Progenitor cell of endocrine pancreas (in vitro differentiated cells): ENCODE measurements around the gene SDF4. TPM values are rescaled to one million over a fixed set of nuclear protein-coding genes. Genes with fewer than 3 reads are reported as not detected.

Experiments used
- DNase-seq: peaks from one replicate; pipeline ENCODE4 v3.0.0; 2021; ENCODE audit warnings: low spot score; ENCODE audit not compliant: unreplicated experiment
- H3K27ac Mint-ChIP-seq: 2 replicates; pipeline ENCODE4 v1.8.0; 2021; ENCODE audit warnings: mild to moderate bottlenecking, moderate library complexity, mixed read lengths
- H3K27me3 Mint-ChIP-seq: 2 replicates; pipeline ENCODE4 v1.8.0; 2021; ENCODE audit warnings: mixed read lengths
- H3K36me3 Mint-ChIP-seq: 2 replicates; pipeline ENCODE4 v1.8.0; 2022; ENCODE audit warnings: mixed read lengths; ENCODE audit not compliant: insufficient read depth
- H3K4me1 Mint-ChIP-seq: 2 replicates; pipeline ENCODE4 v1.8.0; 2021; ENCODE audit warnings: low read depth, mixed read lengths
- H3K4me3 Mint-ChIP-seq: 2 replicates; pipeline ENCODE4 v1.8.0; 2021; ENCODE audit warnings: low read depth, mild to moderate bottlenecking, moderate library complexity, mixed read lengths
- H3K9me3 Mint-ChIP-seq: 2 replicates; pipeline ENCODE4 v1.8.0; 2021; ENCODE audit warnings: low read depth, mixed read lengths
- CTCF ChIP-seq: fragments of 200-600 bp; sonication (generic); IDR thresholded peaks from one replicate; pipeline ENCODE4 v1.5.0; 2021; ENCODE audit warnings: antibody characterized with exemption, mild to moderate bottlenecking; ENCODE audit not compliant: unreplicated experiment
- total RNA-seq: library from RNA; stranded (reverse); gene quantifications from 2 replicates; pipeline ENCODE4 v1.2.1, GENCODE V29; 2021

Gene SDF4
- total RNA-seq, 1 donor from 2014 or later, result 107 TPM

- H3K27me3 Mint-ChIP-seq, result peaks cover 3% of the 10 kb centered on the region
- no peaks in the 10 kb centered on the region for H3K4me1 Mint-ChIP-seq
- no peak for TF ChIP-seq CTCF
- no peaks in the 10 kb centered on the region for H3K36me3 Mint-ChIP-seq
- H3K27ac Mint-ChIP-seq, result no peak within 1 kb of the TSS
- H3K9me3 Mint-ChIP-seq, result no peaks in the 10 kb centered on the region
- DNase-seq, result no peak
- H3K4me3 Mint-ChIP-seq, result no peak within 1 kb of the TSS
Measured at GRCh38 chr1:1246577-1247340, 15.0 kb upstream of the SDF4 start, which contains the start of gene C1QTNF12. TSS of gene C1QTNF12 (minus strand) at chr1:1246722. CDS start at chr1:1246690, 32 bp downstream.

- Mint-ChIP-seq H3K4me3 (no peak overlapping the region), H3K36me3 (no peaks in the 10 kb centered on the region), H3K27me3 (peaks cover 3% of the 10 kb centered on the region), H3K27ac (no peak overlapping the region), H3K9me3 (no peaks in the 10 kb centered on the region), H3K4me1 (no peaks in the 10 kb centered on the region)
- no peak for DNase-seq
- TF ChIP-seq CTCF, result no peak
Measured at GRCh38 chr1:1245817-1246576, 14.2 kb upstream of the SDF4 start.

GRCh38 chr1:1245178-1245816 lies 13.5 kb upstream of the SDF4 start:
- peaks cover 3% of the 10 kb centered on the region for H3K27me3 Mint-ChIP-seq

GRCh38 chr1:1244192-1244811 lies 12.5 kb upstream of the SDF4 start:
- peaks cover 3% of the 10 kb centered on the region for H3K27me3 Mint-ChIP-seq
- no peak overlapping the region for H3K27ac Mint-ChIP-seq
- no peaks in the 10 kb centered on the region for H3K9me3 Mint-ChIP-seq
- H3K36me3 Mint-ChIP-seq, result no peaks in the 10 kb centered on the region
- no peak overlapping the region for H3K4me3 Mint-ChIP-seq
- TF ChIP-seq CTCF, result no peak
- H3K4me1 Mint-ChIP-seq, result no peaks in the 10 kb centered on the region
- no peak for DNase-seq

More at GRCh38 chr1:1245178-1245816, 13.5 kb upstream of the SDF4 start:
- no peak for TF ChIP-seq CTCF
- Mint-ChIP-seq H3K4me3 (no peak overlapping the region), H3K27ac (no peak overlapping the region), H3K4me1 (no peaks in the 10 kb centered on the region), H3K9me3 (no peaks in the 10 kb centered on the region), H3K36me3 (no peaks in the 10 kb centered on the region)
- no peak for DNase-seq

GRCh38 chr1:1243807-1244191 lies 12.0 kb upstream of the SDF4 start:
- no peaks in the 10 kb centered on the region for H3K9me3 Mint-ChIP-seq
- TF ChIP-seq CTCF, result no peak
- DNase-seq, result no peak
- no peaks in the 10 kb centered on the region for H3K36me3 Mint-ChIP-seq
- H3K4me1 Mint-ChIP-seq, result no peaks in the 10 kb centered on the region
- H3K27ac Mint-ChIP-seq, result no peak overlapping the region
- peaks cover 3% of the 10 kb centered on the region for H3K27me3 Mint-ChIP-seq
- H3K4me3 Mint-ChIP-seq, result no peak overlapping the region
